Heart right ventricle (tissue), 16 donors: ENCODE data around the gene ZNF611. TPM values are rescaled to one million over a fixed set of nuclear protein-coding genes. Genes with fewer than 3 reads are reported as not detected.
"Not testable (repeated sequence)": the region's sequence is repeated elsewhere in the genome, so short reads cannot be mapped to it uniquely, and the experiment has no call there.

Source experiments
- ATAC-seq, 8 donors: fragments of 200-7000 bp; cut with Tn5 transposase; one replicate each; pipeline ENCODE4 v1.9.1; 2020; ENCODE audit warnings: mild to moderate bottlenecking in 8 of 8, moderate library complexity in 8 of 8, moderate number of reproducible peaks in 1 of 8
- DNase-seq, 2 donors: peaks; one replicate each; pipeline ENCODE4 v3.0.0-alpha.2; 2020
- H3K27ac ChIP-seq, 10 donors: fragments of 200-600 bp; sonication (generic) in 2 of 10; one replicate each; pipeline versions ENCODE4 v1.5.0 to v1.8.0; 2020 to 2022; ENCODE audit warnings: mild to moderate bottlenecking in 3 of 10
- H3K27me3 ChIP-seq, 7 donors: fragments of 200-600 bp; one replicate each; pipeline ENCODE4 v1.8.0; 2021 to 2022; ENCODE audit warnings: mild to moderate bottlenecking in 2 of 7
- H3K36me3 ChIP-seq, 9 donors: fragments of 200-600 bp; sonication (generic) in 1 of 9; one replicate each; pipeline versions ENCODE4 v1.5.0 to v1.8.0; 2020 to 2022; ENCODE audit warnings: mild to moderate bottlenecking in 2 of 9
- H3K4me1 ChIP-seq, 9 donors: fragments of 200-600 bp; sonication (generic) in 1 of 9; one replicate each; pipeline versions ENCODE4 v1.5.0 to v1.8.0; 2020 to 2022; ENCODE audit warnings: mild to moderate bottlenecking in 4 of 9
- H3K4me3 ChIP-seq, 10 donors: fragments of 200-600 bp; sonication (generic) in 2 of 10; one replicate each; pipeline versions ENCODE4 v1.5.0 to v1.8.0; 2020 to 2022; ENCODE audit warnings: mild to moderate bottlenecking in 7 of 10, moderate library complexity in 2 of 10
- H3K9me3 ChIP-seq, 11 donors: fragments of 200-600 bp in 10 of 11; sonication (generic) in 2 of 11; one replicate each; pipeline versions ENCODE4 v1.5.0 to v1.8.0; 2013 to 2022; ENCODE audit warnings: mild to moderate bottlenecking in 2 of 11, control low read depth in 1 of 11, moderate library complexity in 1 of 11
- CTCF ChIP-seq, 9 donors: fragments of 200-600 bp; sonication (generic) in 2 of 9; IDR thresholded peaks; one replicate each; pipeline versions ENCODE4 v1.5.0 to v1.8.0; 2021 to 2022; ENCODE audit warnings: antibody characterized with exemption in 9 of 9, mild to moderate bottlenecking in 5 of 9, moderate library complexity in 1 of 9
- WGBS, 2 donors: extraction: QIAGEN DNeasy Blood & Tissue Kit; methylation state at CpG; one replicate each; pipeline ENCODE4 v1.1.7; 2013; ENCODE audit warnings: inconsistent platforms in 1 of 2; 5-methylcytosine and 5-hydroxymethylcytosine counted together
- intact Hi-C, 10 donors: fragments of 100-400 bp; cut with DNase I; formaldehyde crosslinking; loops; one replicate each; pipeline versions ENCODE4 v1.11.1 to v1.14.2; 2022
- polyA plus RNA-seq, 2 donors: library from polyadenylated mRNA; stranded (reverse); fragments of 200-250 nt; gene quantifications; one replicate each; pipeline ENCODE4 v1.2.3, GENCODE V29; 2013
- total RNA-seq, 10 donors: library from RNA; stranded (reverse); fragmentation: NEBNext Ultra II Directional in 3 of 10; extraction: Animal tissue kit (Norgen Biotek cat#: 25700) in 3 of 10; gene quantifications; one replicate each; pipeline versions ENCODE4 v1.2.1 to v1.2.4, GENCODE V29; 2021 to 2023
- donor health status: Arrhythmogenic right ventricular cardiomyopathy.
- donor health status: ischemic (EF 13 %, LVEDD 7.1; RV severe dilation, severe dysfunction).
- donor health status: healthy with polysubstance abuse.
- donor health status: DM: no; HTN: yes; CAD: no.
- donor health status: DM: no; HTN: no; CAD: no.
- donor health status: ischemic (EF 25% LVEDD 6.9; RV normal size, moderate dysfunction).
- donor health status: ischemic (EF 25% LVEDD 5.7; RV mildly dilated, moderate dysfunction).
- donor health status: healthy.
- donor health status: DM: yes; HTN: yes; CAD: no.
- donor health status: Ischemic cardiomyopathy.
- donor health status: ischemic (EF 35%, LVEDD 5.7; RV mildly dilated, moderate dysfunction).
- donor health status: nonischemic (EF 11% LVEDD 7.7; RV severe dilation, severe dysfunction).
- donor health status: DM: yes; HTN: yes; CAD: no.
- donor health status: PGD.
- donor health status: ischemic (EF 29% LVEDD 5.4; RV normal size, mild dysfunction).
- donor health status: nonischemic (EF 23%, LVEDD 6.1; RV moderate dilation, normal function).

The ZNF611 gene
- total and polyA plus RNA-seq, 12 donors: 2.3 to 9.8 (median 7.6) TPM

GRCh38 chr19:52691737-52692136 lies 43.1 kb downstream of the ZNF611 start:
- Histone ChIP-seq H3K9me3 (no peaks in the 10 kb centered on the region), H3K4me1 (peaks cover 3 to 23% (median 16%) of the 10 kb centered on the region in 9 donors), H3K27me3 (no peaks in the 10 kb centered on the region), H3K36me3 (no peaks in the 10 kb centered on the region), H3K27ac (peak overlapping the region in 6 of 10 donors; percentile 88 to 95 (median 92)), H3K4me3 (no peak overlapping the region)
- ATAC-seq (no peak), DNase-seq (no peak)
- intact Hi-C loops: loop anchor here in 4 of 10 donors (2.0 to 10.0 kb wide), 4 partner anchors 43 to 676 kb away; partner anchors contain the start of genes ZNF611 (in 2 of the 4), ZNF83 (in 2 of the 4) and ZNF525 (in 1 of the 4)
- WGBS, 2 donors: 52 to 64% methylated on average over 2 of the region's 2 CpGs
- no peak for TF ChIP-seq CTCF (IDR thresholded peaks at IDR 0.05)

- Histone ChIP-seq H3K36me3 (no peaks in the 10 kb centered on the region), H3K27ac (peak overlapping the region; percentile 79 to 96 (median 92)), H3K4me1 (peaks cover 3 to 23% (median 16%) of the 10 kb centered on the region in 9 donors), H3K27me3 (no peaks in the 10 kb centered on the region), H3K4me3 (peak overlapping the region; percentile 24 to 84 (median 66)), H3K9me3 (no peaks in the 10 kb centered on the region)
- TF ChIP-seq CTCF (IDR thresholded peaks at IDR 0.05): no peak
- peak in 1 of 8 donors; percentile 12 for ATAC-seq
- peak; percentile 7 to 11 for DNase-seq
- WGBS, 2 donors: 46 to 52% methylated on average over 15 of the region's 15 CpGs
- intact Hi-C loops: loop anchor here in 4 of 10 donors (2.0 to 10.0 kb wide), 4 partner anchors 44 to 676 kb away; partner anchors contain the start of genes ZNF611 (in 2 of the 4), ZNF83 (in 2 of the 4) and ZNF525 (in 1 of the 4)
Observed at GRCh38 chr19:52691215-52691610, 43.6 kb downstream of the ZNF611 start.

GRCh38 chr19:52690369-52691214 lies 44.3 kb downstream of the ZNF611 start:
- peak overlapping the region; percentile 79 to 96 (median 92) for H3K27ac ChIP-seq
- ATAC-seq (peak; percentile 99 to 100 (median 100)), DNase-seq (peak; percentile 95 to 97)
- peak; percentile 16 to 65 (median 42) for TF ChIP-seq CTCF (IDR thresholded peaks at IDR 0.05)
- peak overlapping the region; percentile 58 to 84 (median 66) for H3K4me3 ChIP-seq
- WGBS, 2 donors: 1 to 2% methylated on average over 47 of the region's 47 CpGs
- peaks cover 3 to 23% (median 17%) of the 10 kb centered on the region in 9 donors for H3K4me1 ChIP-seq
- no peaks in the 10 kb centered on the region for H3K9me3 ChIP-seq
- H3K36me3 ChIP-seq: no peaks in the 10 kb centered on the region
- H3K27me3 ChIP-seq: no peaks in the 10 kb centered on the region
- intact Hi-C loops: loop anchor here in 4 of 10 donors (2.0 to 10.0 kb wide), 4 partner anchors 44 to 677 kb away; partner anchors contain the start of genes ZNF611 (in 2 of the 4), ZNF83 (in 2 of the 4) and ZNF525 (in 1 of the 4)

- DNase-seq (peak; percentile 40 to 41), ATAC-seq (peak; percentile 32 to 73 (median 51))
- H3K27me3 ChIP-seq: no peaks in the 10 kb centered on the region
- H3K27ac ChIP-seq: peak overlapping the region; percentile 71 to 96 (median 92)
- H3K36me3 ChIP-seq: no peaks in the 10 kb centered on the region
- WGBS, 2 donors: 1% methylated on average over 32 of the region's 32 CpGs
- peaks cover 3 to 23% (median 17%) of the 10 kb centered on the region in 9 donors for H3K4me1 ChIP-seq
- TF ChIP-seq CTCF (IDR thresholded peaks at IDR 0.05): no peak
- H3K4me3 ChIP-seq: peak overlapping the region; percentile 58 to 84 (median 66)
- no peaks in the 10 kb centered on the region for H3K9me3 ChIP-seq
- intact Hi-C loops: loop anchor here in 5 of 10 donors (2.0 to 10.0 kb wide), 4 partner anchors 45 to 677 kb away; partner anchors contain the start of genes ZNF525 (in 2 of the 5), ZNF611 (in 2 of the 5) and ZNF83 (in 2 of the 5)
Observed at GRCh38 chr19:52689843-52690368, 44.9 kb downstream of the ZNF611 start.

GRCh38 chr19:52688925-52689796 lies 45.7 kb downstream of the ZNF611 start:
- H3K4me3 ChIP-seq: peak overlapping the region; percentile 58 to 84 (median 66)
- peaks cover 3 to 23% (median 17%) of the 10 kb centered on the region in 9 donors for H3K4me1 ChIP-seq
- H3K27me3 ChIP-seq, H3K9me3 ChIP-seq, DNase-seq, H3K36me3 ChIP-seq, ATAC-seq: not testable (repeated sequence)
- peak overlapping the region; percentile 71 to 96 (median 92) for H3K27ac ChIP-seq
- 25 to 37% methylated on average over 6 of the region's 6 CpGs for WGBS, 2 donors
- intact Hi-C loops: loop anchor here in 1 of 10 donors (5.0 kb wide), 1 partner anchor 678 kb away; the partner anchor contains the start of gene ZNF525
